Endothelial cell of umbilical vein (primary cell): ENCODE measurements around the gene PKN2. TPM values are rescaled to one million over a fixed set of nuclear protein-coding genes. Genes with fewer than 3 reads are reported as not detected.
A peak's percentile ranks its signal among the peaks of the same experiment; 100 is the strongest.

Experiments used
- Bru-seq: library from RNA; stranded (reverse); fragments of 400-500 nt; gene quantifications from one replicate; lab custom pipeline; 2021; lab: Mats Ljungman, UMichigan
- BruChase-seq, 2 experiments: library from RNA; stranded (reverse); fragments of 400-500 nt; gene quantifications; one replicate each; lab custom pipeline; 2021; lab: Mats Ljungman, UMichigan
- BruUV-seq: library from RNA; stranded (reverse); fragments of 400-500 nt; replicated peaks from 2 replicates; lab custom pipeline; 2021; lab: Mats Ljungman, UMichigan
- CTCF ChIA-PET: fragments of 300-600, 350-600 bp; sonication (Branson Sonifier 250); formaldehyde crosslinking; loops from one replicate; lab custom pipeline; 2021; ENCODE audit warnings: antibody characterized with exemption, inconsistent platforms; lab: Charles Lee
- POLR2A ChIA-PET: fragments of 300-600, 350-600 bp; sonication (Branson Sonifier 250); formaldehyde crosslinking; loops from one replicate; lab custom pipeline; 2021; ENCODE audit warnings: antibody characterized with exemption, inconsistent platforms; lab: Charles Lee
- DNase-seq: peaks from one replicate; pipeline ENCODE4 v3.0.0-alpha.2; 2011; ENCODE audit warnings: low read depth, low spot score
- FAIRE-seq: peaks from 2 replicates; lab custom pipeline; 2011; peaks lifted over from hg19 to GRCh38; lab: Jason Lieb, UNC
- H2AFZ ChIP-seq: 2 replicates; pipeline ENCODE4 v1.6.0; 2012; ENCODE audit warnings: low read depth, low read length, control low read depth, inconsistent platforms
- H3K27ac ChIP-seq: 2 replicates; pipeline ENCODE4 v1.5.1; 2011; ENCODE audit warnings: low read depth, mild to moderate bottlenecking, control low read depth, low read length, moderate library complexity; ENCODE audit not compliant: insufficient read depth
- H3K27me3 ChIP-seq, 2 experiments: 2 replicates each; pipeline versions ENCODE4 v1.6.0 to v1.6.1; 2011; ENCODE audit warnings: low read length in 2 of 2, mixed read lengths in 1 of 2; ENCODE audit not compliant: control insufficient read depth in 2 of 2, insufficient read depth in 2 of 2
- H3K36me3 ChIP-seq, 2 experiments: 2 replicates in 1 of 2; 3 replicates in 1 of 2; pipeline ENCODE4 v1.5.1; 2011; ENCODE audit warnings: low read length in 2 of 2, mild to moderate bottlenecking in 1 of 2, moderate library complexity in 1 of 2; ENCODE audit not compliant: control insufficient read depth in 2 of 2, insufficient read depth in 2 of 2; ENCODE audit errors: extremely low read depth in 1 of 2
- H3K4me1 ChIP-seq: 3 replicates; pipeline ENCODE4 v1.5.1; 2011; ENCODE audit warnings: mild to moderate bottlenecking, low read length; ENCODE audit not compliant: control insufficient read depth, insufficient read depth; ENCODE audit errors: extremely low read depth
- H3K4me2 ChIP-seq: 2 replicates; pipeline ENCODE4 v1.6.1; 2011; ENCODE audit warnings: low read length, control low read depth, mixed read lengths; ENCODE audit not compliant: insufficient read depth
- H3K4me3 ChIP-seq, 3 experiments: fragments of 200-600 bp in 1 of 3; sonication (generic), shearing (Covaris generic) in 1 of 3; replicated peaks in 1 of 3; 2 replicates each; pipeline ENCODE4 v1.5.1; 2011 to 2016; ENCODE audit warnings: control low read depth in 3 of 3, low read length in 3 of 3, mild to moderate bottlenecking in 2 of 3, inconsistent platforms in 1 of 3, low read depth in 1 of 3, moderate library complexity in 1 of 3; ENCODE audit not compliant: insufficient read depth in 1 of 3
- H3K79me2 ChIP-seq: 2 replicates; pipeline ENCODE4 v1.6.0; 2012; ENCODE audit warnings: low read length, inconsistent platforms; ENCODE audit not compliant: control insufficient read depth, insufficient read depth
- H3K9ac ChIP-seq: replicated peaks from 2 replicates; pipeline ENCODE3; 2011; ENCODE audit warnings: low read length, control low read depth; ENCODE audit not compliant: insufficient read depth; ENCODE audit errors: extremely low read depth
- H3K9me1 ChIP-seq: replicated peaks from 3 replicates; pipeline ENCODE4 v1.6.0; 2011; ENCODE audit warnings: mild to moderate bottlenecking, low read length; ENCODE audit not compliant: control insufficient read depth, insufficient read depth; ENCODE audit errors: extremely low read depth
- H3K9me3 ChIP-seq: replicated peaks from 2 replicates; pipeline ENCODE4 v1.5.1; 2012; ENCODE audit warnings: low read length, inconsistent platforms; ENCODE audit not compliant: control insufficient read depth, insufficient read depth
- H4K20me1 ChIP-seq: replicated peaks from 2 replicates; pipeline ENCODE3; 2011; ENCODE audit warnings: mild to moderate bottlenecking, low read length; ENCODE audit not compliant: control insufficient read depth, insufficient read depth; ENCODE audit errors: extremely low read depth
- CTCF ChIP-seq, 2 donors: IDR thresholded peaks; 1 replicate in 1 of 2; 2 replicates in 1 of 2; pipeline ENCODE4 v1.5.1; 2011; ENCODE audit warnings: low read length in 2 of 2, mild to moderate bottlenecking in 2 of 2, moderate library complexity in 2 of 2, control low read depth in 1 of 2, inconsistent platforms in 1 of 2, low read depth in 1 of 2; ENCODE audit not compliant: insufficient read depth in 1 of 2; ENCODE audit errors: extremely low read depth in 1 of 2
- GATA2 ChIP-seq: IDR thresholded peaks from 2 replicates; pipeline ENCODE4 v1.7.0; 2011; ENCODE audit warnings: low read depth, mild to moderate bottlenecking, moderate library complexity, mixed read lengths, low read length; ENCODE audit not compliant: insufficient read length, insufficient read depth
- MAX ChIP-seq: IDR thresholded peaks from 2 replicates; pipeline ENCODE4 v1.6.1; 2011; ENCODE audit not compliant: insufficient read depth, insufficient read length
- POLR2A ChIP-seq: IDR thresholded peaks from 2 replicates; pipeline ENCODE4 v1.6.1; 2012; ENCODE audit warnings: low read depth, mild to moderate bottlenecking, control low read depth, low read length
- POLR2AphosphoS5 ChIP-seq: IDR thresholded peaks from 2 replicates; pipeline ENCODE4 v1.6.1; 2012; ENCODE audit warnings: low read depth, mild to moderate bottlenecking, control low read depth, low read length, moderate library complexity; ENCODE audit not compliant: insufficient read depth
- dilution Hi-C: fragments of 300-500 bp; cut with MboI; formaldehyde crosslinking; loops from one replicate; pipeline ENCODE4 v1.15.0; 2019; ENCODE audit warnings: low sequenced_read_pairs; ENCODE audit not compliant: extremely low pct_ligation_motif_present
- intact Hi-C: fragments of 100-400 bp; cut with micrococcal nuclease; formaldehyde crosslinking; loops from one replicate; pipeline ENCODE4 v1.10.0; 2022
- long read RNA-seq: library from polyadenylated mRNA; stranded (forward); transcript quantifications from one replicate; pipeline ENCODE4 v2.0.0, GENCODE V29; 2021
- polyA minus RNA-seq, 3 experiments: library from RNA; depleted of rRNA, polyadenylated mRNA; stranded (reverse); fragments of >200 nt; gene quantifications; 1 replicate in 1 of 3; 2 replicates in 2 of 3; pipeline ENCODE4 v1.2.3, GENCODE V29; 2011
- polyA plus RNA-seq, 4 experiments: library from polyadenylated mRNA; depleted of rRNA in 3 of 4; stranded (reverse) in 3 of 4; unstranded in 1 of 4; fragments of >200 nt; gene quantifications; 2 replicates each; pipeline versions ENCODE4 v1.2.1 to v1.2.3, GENCODE V29; 2011 to 2012; ENCODE audit warnings: missing spikeins in 1 of 4
- total RNA-seq: library from RNA; stranded (reverse); gene quantifications from 2 replicates; pipeline ENCODE4 v1.2.3, GENCODE V29; 2021

The PKN2 gene
- 47.3 and 49.1 TPM in 2 replicates for total RNA-seq
- polyA plus RNA-seq, result 8.5 and 11.5 TPM in 2 replicates
- polyA plus RNA-seq (2011; cell fraction: cytosol; rRNA removed), result 8.9 and 9.0 TPM in 2 replicates
- polyA plus RNA-seq (2011; cell fraction: nucleus; rRNA removed), result 54.0 and 81.2 TPM in 2 replicates
- 24.9 and 31.8 TPM in 2 replicates for polyA plus RNA-seq (2012)
- polyA minus RNA-seq, result 19.7 and 27.8 TPM in 2 replicates
- polyA minus RNA-seq (2011; cell fraction: cytosol; rRNA and poly(A)+ RNA removed), result 43.3 TPM
- 57.7 and 71.3 TPM in 2 replicates for polyA minus RNA-seq (2011; cell fraction: nucleus; rRNA and poly(A)+ RNA removed)
- Bru-seq, nascent RNA, result percentile 93 among the genes with signal in this experiment
- BruChase-seq, experiment 1, labeled RNA remaining after a 6-hour chase, result percentile 84 among the genes with signal in this experiment
- percentile 91 among the genes with signal in this experiment for BruChase-seq, experiment 2, labeled RNA remaining after a 2-hour chase
- long read RNA-seq, full-length matches to known transcripts, result 8 of 23 reads
- long read RNA-seq, partial matches to known transcripts, result 10 of 23 reads
- long read RNA-seq, other reads (novel, unspliced or antisense), result 5 of 23 reads

GRCh38 chr1:88683541-88684481, at the start of gene PKN2:
TSS of gene PKN2 (plus strand) at chr1:88684273. CDS start at chr1:88684581, 308 bp downstream.
- peak within 1 kb of the TSS; percentile 88 for H3K9ac ChIP-seq
- no peaks in the 10 kb centered on the region for H4K20me1 ChIP-seq
- TF ChIP-seq CTCF (IDR thresholded peaks at IDR 0.05; ENCODE audit: extremely low read depth in 1 of 2, insufficient read depth in 1 of 2, low read depth in 1 of 2, low read length in 2 of 2) (peak in 1 of 2 donors; percentile 14), MAX (peak; percentile 89), POLR2AphosphoS5 (peak; percentile 89), GATA2 (no peak), POLR2A (peak; percentile 94)
- peak; percentile 92 for FAIRE-seq
- TSS peak; percentile 88 for BruUV-seq
- peak within 1 kb of the TSS; percentile 64 for H3K27ac ChIP-seq
- peak; percentile 100 for DNase-seq
- H3K9me1 ChIP-seq, result no peaks in the 10 kb centered on the region
- peaks cover 32% of the 10 kb centered on the region for H3K4me1 ChIP-seq
- H3K4me3 ChIP-seq, result peak within 1 kb of the TSS; percentile 91 to 100 (median 98)
- dilution Hi-C loops, result no loop called here
- H3K27me3 ChIP-seq, result no peaks in the 10 kb centered on the region
- intact Hi-C loops, result loop anchor here (1.0 to 10.0 kb wide), 5 partner anchors 14 to 1769 kb away; partner anchors contain the start of genes GTF2B, HS2ST1, KYAT3 and RBMXL1
- no peaks in the 10 kb centered on the region for H3K9me3 ChIP-seq
- H3K79me2 ChIP-seq, result peaks cover 44% of the 10 kb centered on the region
- H3K4me2 ChIP-seq, result peak within 1 kb of the TSS; percentile 99
- ChIA-PET POLR2A (interaction anchor here (0.6 to 1.5 kb wide), 4 partner anchors 13 to 1039 kb away, joined by 3 to 5 read pairs (median 3); no protein-coding TSS in a partner anchor), CTCF (interaction anchor here (0.6 to 3.6 kb wide), 10 partner anchors 9 to 503 kb away, joined by 3 to 66 read pairs (median 6); no protein-coding TSS in a partner anchor)
- H3K36me3 ChIP-seq, result no peaks in the 10 kb centered on the region
- H2AFZ ChIP-seq, result peak within 1 kb of the TSS; percentile 72
